HG03469 (cell line): ENCODE measurements around the gene COPB2.
A peak's percentile ranks its signal among the peaks of the same experiment; 100 is the strongest.
"Not testable (repeated sequence)": the region's sequence is repeated elsewhere in the genome, so short reads cannot be mapped to it uniquely, and the experiment has no call there.

Experiments
- ATAC-seq: cut with Tn5 transposase; IDR thresholded peaks from one replicate; pipeline ENCODE4 v1.9.1; 2021; ENCODE audit warnings: mild to moderate bottlenecking, moderate library complexity, moderate number of reproducible peaks; ENCODE audit not compliant: unreplicated experiment

Gene COPB2

DNA sequence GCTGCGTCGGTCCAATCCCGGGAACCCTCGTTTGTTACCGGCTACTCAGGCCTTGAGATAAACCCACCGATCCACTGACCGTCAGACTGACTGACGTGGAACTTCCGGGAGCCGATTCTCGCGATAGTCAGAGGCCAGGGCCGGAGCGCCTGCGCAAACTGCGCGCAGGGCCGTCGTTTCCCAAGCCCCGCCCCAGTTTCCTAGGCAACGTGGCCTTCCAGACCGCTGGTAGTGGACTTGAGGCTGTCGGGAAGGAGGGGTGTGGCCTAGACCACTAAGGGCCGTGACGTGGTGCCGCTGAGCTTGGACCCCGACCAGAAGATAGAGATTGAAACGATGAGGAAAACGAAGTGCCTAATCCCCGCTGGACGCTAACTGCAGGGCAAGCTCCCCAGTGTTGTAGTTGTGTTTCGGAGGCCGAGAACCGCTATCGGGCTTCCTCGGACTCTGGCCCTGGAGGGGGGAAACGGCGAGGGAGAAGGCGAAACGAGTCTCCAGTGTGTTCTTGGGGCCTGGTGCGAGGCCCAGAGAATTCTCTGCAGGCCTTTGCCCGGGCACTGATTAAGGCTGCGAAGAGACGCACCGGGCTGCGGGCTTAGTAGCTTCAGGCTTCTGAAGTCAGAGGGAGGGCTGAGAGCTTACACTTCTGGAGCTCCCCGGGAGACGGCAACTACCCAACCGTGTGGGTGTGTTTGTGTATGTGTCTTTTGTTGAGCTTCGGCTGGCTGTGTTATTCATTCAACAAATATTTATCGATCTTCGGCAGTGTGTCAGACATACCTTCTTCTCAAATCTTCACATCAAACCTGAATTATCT, at the start of gene COPB2:
Gene COPB2 (minus strand): TSS at position 96 of the 817 bp plus-strand sequence. CDS start 97 bp downstream, outside the sequence.
- peak; percentile 97 for ATAC-seq

DNA sequence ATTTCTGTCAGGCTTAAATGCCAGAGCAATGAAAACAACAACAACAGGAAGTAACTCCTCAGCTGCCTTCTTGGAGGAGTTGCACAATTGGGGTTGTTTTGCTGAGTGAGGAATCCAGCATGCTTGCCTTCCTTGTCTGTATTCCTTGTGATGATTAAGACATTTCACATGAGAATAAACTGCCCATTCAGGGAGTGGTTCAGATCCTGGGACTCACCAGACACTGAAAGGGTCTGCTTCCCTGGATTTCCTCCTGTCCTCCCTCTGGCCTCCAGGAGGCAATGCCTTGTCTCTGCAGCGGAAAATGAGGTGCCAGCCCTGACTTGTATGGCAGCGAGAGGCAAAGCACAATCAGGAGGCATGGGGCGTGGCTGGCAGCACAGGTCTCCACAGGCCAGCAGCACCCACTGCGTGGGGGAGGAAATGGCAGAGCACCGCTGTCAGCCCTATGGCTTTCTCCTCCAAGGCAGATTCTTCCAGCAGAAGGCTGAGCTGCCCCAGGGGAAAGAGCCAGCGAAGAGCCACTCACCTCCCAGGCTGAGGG, 45.4 kb upstream of the COPB2 start:
- no peak for ATAC-seq

DNA sequence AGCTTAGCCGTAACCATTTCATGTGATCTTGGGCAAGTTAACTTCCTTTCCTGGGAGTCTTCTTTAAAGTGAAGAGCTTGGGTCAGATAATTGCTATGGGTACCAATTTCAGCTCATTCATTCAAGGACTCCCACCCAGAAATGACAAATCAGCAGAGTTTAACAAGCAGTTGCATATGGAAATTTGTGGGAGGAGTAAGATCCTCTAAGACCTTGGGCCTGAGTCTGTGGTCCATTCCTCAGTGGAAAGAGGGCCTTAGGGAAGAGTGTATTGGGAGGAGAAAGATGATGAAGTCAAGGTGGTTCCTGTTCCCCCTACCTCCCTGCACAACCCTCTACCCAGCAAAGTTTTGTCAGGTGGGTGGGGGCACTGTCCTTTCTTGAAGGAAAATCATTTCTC, 44.8 kb upstream of the COPB2 start:
- no peak for ATAC-seq

DNA sequence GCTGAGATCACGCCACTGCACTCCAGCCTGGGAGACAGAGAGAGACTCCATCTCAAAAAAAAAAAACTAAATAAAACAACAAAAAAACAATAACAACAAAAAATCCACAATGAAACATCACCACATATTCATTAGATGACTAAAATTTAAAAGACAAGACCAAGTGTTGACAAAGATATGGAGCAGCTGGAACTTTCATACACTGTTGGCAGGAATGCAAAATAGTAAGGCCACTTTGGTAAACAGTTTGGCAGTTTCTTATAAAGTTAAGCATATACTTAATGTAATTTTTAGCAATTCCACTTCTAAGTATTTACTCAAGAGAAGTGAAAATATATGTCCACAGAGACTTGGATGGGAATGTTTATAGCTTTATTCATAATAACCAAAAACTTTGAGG, 43.6 kb upstream of the COPB2 start:
- ATAC-seq = no peak

- no peak for ATAC-seq
Observed at GRCh38 chr3:139430493-139430892, 41.0 kb upstream of the COPB2 start.

DNA sequence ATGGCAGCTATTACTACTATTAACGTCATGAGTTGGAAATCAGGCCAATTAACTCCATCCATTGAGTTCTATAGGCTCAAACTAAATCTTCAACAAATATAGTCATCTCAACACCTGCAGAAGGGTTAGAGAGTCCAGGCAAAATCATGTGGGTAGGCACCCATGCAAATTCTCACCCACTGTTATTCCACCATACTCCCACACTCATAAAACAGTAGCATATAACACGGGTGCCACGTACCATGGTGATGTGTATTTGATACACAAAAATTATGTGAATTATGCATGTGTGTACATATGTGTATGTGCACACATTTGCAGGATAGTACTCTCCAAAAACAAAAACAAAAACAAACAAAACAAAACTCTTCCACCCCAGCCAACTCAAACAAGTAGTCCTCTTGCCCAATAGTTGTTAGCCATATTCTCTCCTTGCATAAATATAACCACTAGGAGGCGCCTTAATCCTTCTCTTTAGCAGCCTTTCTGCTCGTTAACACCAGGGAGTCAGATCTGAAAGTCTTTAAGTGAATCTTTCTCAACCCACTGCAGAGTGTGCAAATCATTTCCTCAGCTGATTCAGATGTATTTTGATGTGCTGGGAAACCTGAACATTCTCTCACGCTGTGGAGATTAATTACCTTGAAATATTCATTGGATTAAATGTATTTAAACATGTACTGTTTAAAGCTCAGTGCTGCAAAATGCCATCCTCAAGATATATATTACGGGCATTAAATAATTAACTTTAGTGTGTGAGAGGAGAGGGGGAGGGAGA, 38.0 kb upstream of the COPB2 start:
- peak; percentile 55 for ATAC-seq

GRCh38 chr3:139425745-139426400, 36.4 kb upstream of the COPB2 start:
- ATAC-seq = no peak

- no peak for ATAC-seq
Observed at GRCh38 chr3:139423232-139423631, 33.8 kb upstream of the COPB2 start.

GRCh38 chr3:139421460-139421859, 32.0 kb upstream of the COPB2 start:
- ATAC-seq = no peak

DNA sequence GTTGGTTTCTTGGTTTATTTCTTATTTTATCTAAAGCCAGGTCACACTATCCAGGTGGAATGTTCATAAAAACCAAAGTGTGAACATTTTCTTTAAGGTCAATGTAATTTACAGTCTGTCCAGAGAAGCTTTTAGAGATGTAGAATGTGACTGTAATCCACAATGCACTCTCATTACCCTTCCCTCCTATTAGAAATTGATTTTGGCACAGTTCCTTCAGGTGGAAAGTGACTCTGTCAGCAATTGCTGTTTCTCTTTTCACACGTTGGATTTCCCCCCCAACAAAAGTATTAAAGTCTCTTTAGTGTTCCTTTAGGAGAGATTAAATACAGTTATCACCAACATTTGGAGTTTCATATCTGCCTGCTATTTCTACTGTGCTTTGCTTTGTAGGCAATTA, 31.6 kb upstream of the COPB2 start:
- no peak for ATAC-seq

DNA sequence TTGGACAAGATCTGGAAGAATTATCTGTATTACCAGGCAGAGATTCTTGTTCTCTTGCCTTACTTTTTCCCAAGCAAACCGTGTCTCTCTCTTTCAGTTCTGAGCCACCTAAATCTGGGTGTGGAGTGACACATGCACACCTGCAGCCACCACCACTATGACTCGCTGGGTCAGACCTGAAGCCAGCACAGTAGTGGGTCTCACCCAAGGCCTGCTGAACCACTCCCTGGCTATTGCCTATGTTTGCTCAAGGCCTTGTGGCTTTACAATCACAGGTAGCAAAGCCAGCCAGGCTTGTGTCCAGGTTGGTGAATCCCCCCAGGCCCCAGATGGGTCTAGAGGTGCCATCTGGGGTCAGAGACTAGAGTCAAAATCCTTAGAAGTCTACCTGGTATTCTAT, 28.7 kb upstream of the COPB2 start:
- no peak for ATAC-seq

GRCh38 chr3:139416275-139416674, 26.8 kb upstream of the COPB2 start:
- no peak for ATAC-seq

GRCh38 chr3:139414608-139415224, 25.3 kb upstream of the COPB2 start:
- ATAC-seq = no peak

- ATAC-seq = not testable (repeated sequence)
Observed at GRCh38 chr3:139412891-139413290, 23.4 kb upstream of the COPB2 start.

DNA sequence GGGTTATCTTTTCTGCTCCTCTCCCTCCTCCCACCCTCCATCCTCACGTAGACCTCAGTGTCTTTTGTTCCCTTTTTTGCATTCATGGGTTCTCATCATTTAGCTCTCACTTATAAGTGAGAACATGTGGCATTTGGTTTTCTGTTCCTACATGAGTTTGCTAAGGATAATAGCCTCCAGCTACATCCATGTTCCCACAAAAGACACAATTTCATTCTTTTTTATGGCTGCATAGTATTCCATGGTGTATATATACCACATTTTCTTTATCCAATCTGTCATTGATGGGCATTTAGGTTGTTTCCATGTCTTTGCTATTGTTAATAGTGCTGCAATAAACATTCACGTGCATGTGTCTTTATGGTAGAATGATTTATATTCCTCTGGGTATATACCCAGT, 11.7 kb upstream of the COPB2 start:
- not testable (repeated sequence) for ATAC-seq

DNA sequence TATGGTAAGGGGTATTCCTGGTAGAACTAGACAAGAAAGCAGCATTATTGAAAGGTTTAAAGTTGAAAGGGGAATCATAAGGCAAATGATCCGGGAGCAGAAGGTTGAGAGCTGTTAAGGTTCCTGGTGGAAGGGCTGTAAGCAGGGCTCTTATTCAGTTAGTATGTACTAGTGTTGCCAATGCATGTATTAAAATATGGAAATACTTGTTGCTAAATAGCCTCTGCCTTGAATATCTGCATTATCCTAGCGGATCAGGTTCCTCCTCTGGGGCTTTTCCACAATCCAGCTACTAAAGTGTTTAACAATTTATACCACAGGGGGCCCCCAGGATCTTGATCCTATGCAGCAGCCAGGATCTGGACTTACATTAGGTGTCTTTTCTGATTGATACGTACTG, 7.3 kb upstream of the COPB2 start:
- no peak for ATAC-seq

GRCh38 chr3:139394116-139394515, 4.7 kb upstream of the COPB2 start:
- no peak for ATAC-seq

DNA sequence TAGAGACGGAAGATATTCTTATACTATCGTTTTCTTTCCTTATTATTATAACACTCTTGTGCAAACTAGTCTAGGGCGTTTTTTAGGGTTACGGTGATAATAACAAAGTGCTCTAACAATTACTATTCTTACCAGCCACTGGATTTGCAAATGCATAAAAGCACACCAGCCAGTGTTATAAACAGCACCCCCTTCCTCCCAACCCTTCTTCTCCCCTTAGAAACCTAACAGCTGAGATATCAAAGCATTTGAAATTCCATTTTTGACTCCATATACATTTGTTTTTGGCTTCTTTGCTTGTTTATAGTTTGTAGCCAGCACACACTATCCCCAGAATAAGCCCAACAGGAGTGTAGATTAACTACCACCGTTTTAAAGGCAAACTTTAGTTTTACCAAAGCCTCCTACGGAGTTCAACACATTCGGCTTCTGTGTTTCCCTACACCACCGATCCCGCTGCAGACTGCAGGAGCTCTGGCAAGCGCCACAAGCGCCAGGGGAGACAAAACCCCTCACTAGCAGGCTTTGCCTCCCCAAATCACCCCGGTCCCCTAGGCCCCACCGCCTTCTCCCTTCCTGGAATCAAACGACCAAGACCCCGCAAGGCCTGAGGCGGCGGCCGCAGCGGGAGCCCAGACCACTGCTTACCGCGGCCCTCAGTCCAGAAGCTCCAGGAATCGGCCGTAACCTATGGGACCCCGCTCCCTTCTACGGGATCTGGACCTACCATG, 461 bp downstream of the COPB2 start:
- no peak for ATAC-seq

- ATAC-seq = no peak
Observed at GRCh38 chr3:139388077-139388476, 1.4 kb downstream of the COPB2 start.

GRCh38 chr3:139382291-139382690, 7.2 kb downstream of the COPB2 start:
- ATAC-seq = not testable (repeated sequence)
